Right renal pelvis (tissue), 4 donors: ENCODE measurements around the gene TFF2. TPM values are rescaled to one million over a fixed set of nuclear protein-coding genes. Genes with fewer than 3 reads are reported as not detected.

Source experiments
- DNase-seq, 4 donors: peaks; one replicate each; pipeline ENCODE4 v3.0.0-alpha.2; 2013; ENCODE audit warnings: low read depth in 4 of 4, low spot score in 3 of 4, missing footprints in 1 of 4
- polyA plus RNA-seq, 4 donors: library from polyadenylated mRNA; unstranded; fragments of 120-200 nt; gene quantifications; one replicate each; pipeline ENCODE4 v1.2.1, GENCODE V29; 2013; ENCODE audit not compliant: insufficient read length in 4 of 4

TFF2 gene
- polyA plus RNA-seq = not detected

GRCh38 chr21:42350927-42351426, at the start of gene TFF2:
TSS of gene TFF2 (minus strand) at chr21:42350994. CDS start at chr21:42350957, 37 bp downstream.
- no peak for DNase-seq

- no peak for DNase-seq
Observed at GRCh38 chr21:42400525-42400924, 49.7 kb upstream of the TFF2 start.

- DNase-seq = no peak
Observed at GRCh38 chr21:42398436-42399028, 47.7 kb upstream of the TFF2 start.

- DNase-seq = no peak
Observed at GRCh38 chr21:42397746-42398394, 47.1 kb upstream of the TFF2 start.

- DNase-seq = no peak
Observed at GRCh38 chr21:42396799-42397745, 46.3 kb upstream of the TFF2 start.

- no peak for DNase-seq
Observed at GRCh38 chr21:42395905-42396651, 45.3 kb upstream of the TFF2 start, which contains the start of gene TMPRSS3. TSS of gene TMPRSS3 (minus strand) at chr21:42396052. CDS start at chr21:42395417, 635 bp downstream.

GRCh38 chr21:42395302-42395701, 44.5 kb upstream of the TFF2 start:
- no peak for DNase-seq

- DNase-seq = no peak
Observed at GRCh38 chr21:42393443-42393950, 42.7 kb upstream of the TFF2 start.

GRCh38 chr21:42392731-42393442, 42.1 kb upstream of the TFF2 start:
- DNase-seq = no peak

- no peak for DNase-seq
Observed at GRCh38 chr21:42391297-42391696, 40.5 kb upstream of the TFF2 start.

GRCh38 chr21:42390696-42391095, 39.9 kb upstream of the TFF2 start:
- no peak for DNase-seq

- no peak for DNase-seq
Observed at GRCh38 chr21:42390193-42390592, 39.4 kb upstream of the TFF2 start.

GRCh38 chr21:42389449-42389835, 38.6 kb upstream of the TFF2 start:
- DNase-seq = peak in 1 of 4 donors; percentile 54

GRCh38 chr21:42388740-42389448, 38.1 kb upstream of the TFF2 start:
- DNase-seq = no peak

GRCh38 chr21:42387843-42388340, 37.1 kb upstream of the TFF2 start:
- no peak for DNase-seq

GRCh38 chr21:42387164-42387563, 36.4 kb upstream of the TFF2 start:
- no peak for DNase-seq

GRCh38 chr21:42386034-42386591, 35.3 kb upstream of the TFF2 start:
- DNase-seq = no peak

- no peak for DNase-seq
Observed at GRCh38 chr21:42385619-42386018, 34.8 kb upstream of the TFF2 start.
